K562 (cell line): ENCODE data around the gene ADAT2. TPM values are rescaled to one million over a fixed set of nuclear protein-coding genes. Genes with fewer than 3 reads are reported as not detected.

Experiments
- ATAC-seq: fragments of 200-7000 bp; cut with Tn5 transposase; 3 replicates; pipeline ENCODE4 v1.9.1; 2020; ENCODE audit warnings: moderate library complexity
- BruUV-seq: library from RNA; stranded (reverse); fragments of 400-500 nt; replicated peaks from 2 replicates; lab custom pipeline; 2021; lab: Mats Ljungman, UMichigan
- CTCF ChIA-PET: fragments of 300-600 bp; formaldehyde crosslinking; extraction: SDS; loops from one replicate; lab custom pipeline; 2021; ENCODE audit warnings: low intra/inter-chr PET ratio; lab: Yijun Ruan, JAX
- POLR2A ChIA-PET: fragments of 300-600, 350-650 bp; sonication (Branson Sonifier 250); formaldehyde crosslinking; extraction: SDS; loops from one replicate; lab custom pipeline; 2021; ENCODE audit warnings: antibody characterized with exemption, inconsistent platforms; lab: Yijun Ruan, JAX
- DNase-seq, 4 experiments: peaks; one replicate each; pipeline versions ENCODE4 v3.0.0 to v3.0.0-alpha.2; 2011 to 2018; ENCODE audit warnings: low spot score in 3 of 4, mixed read lengths in 3 of 4; ENCODE audit errors: extremely low read depth in 1 of 4
- FAIRE-seq: peaks from 2 replicates; lab custom pipeline; 2011; peaks lifted over from hg19 to GRCh38; lab: Jason Lieb, UNC
- H2AFZ ChIP-seq: 2 replicates; pipeline ENCODE4 v1.6.0; 2011; ENCODE audit warnings: low read depth, low read length, control low read depth, inconsistent platforms
- H3K27ac ChIP-seq: fragments of 200-600 bp; 3 replicates; pipeline ENCODE4 v1.8.0; 2011; ENCODE audit warnings: low read depth, mild to moderate bottlenecking, control low read depth, inconsistent platforms, low read length, moderate library complexity, mixed read lengths; ENCODE audit errors: extremely low read depth
- H3K27me3 ChIP-seq, 2 experiments: fragments of 300-600 bp in 1 of 2; 2 replicates in 1 of 2; 3 replicates in 1 of 2; pipeline versions ENCODE4 v1.6.0 to v1.8.0; 2011; ENCODE audit warnings: inconsistent platforms in 2 of 2, low read length in 2 of 2, mild to moderate bottlenecking in 1 of 2, mixed read lengths in 1 of 2, moderate library complexity in 1 of 2; ENCODE audit not compliant: control insufficient read depth in 2 of 2, insufficient read depth in 2 of 2
- H3K36me3 ChIP-seq: fragments of 300-600 bp; 3 replicates; pipeline ENCODE4 v1.8.0; 2011; ENCODE audit warnings: mild to moderate bottlenecking, low read length, inconsistent platforms; ENCODE audit not compliant: control insufficient read depth, insufficient read depth
- H3K4me1 ChIP-seq, 2 experiments: fragments of 200-600 bp in 1 of 2; replicated peaks in 1 of 2; 2 replicates in 1 of 2; 3 replicates in 1 of 2; pipeline versions ENCODE4 v1.5.1 to v1.8.0; 2011; ENCODE audit warnings: inconsistent platforms in 2 of 2, low read length in 2 of 2, mild to moderate bottlenecking in 1 of 2, mixed read lengths in 1 of 2, moderate library complexity in 1 of 2; ENCODE audit not compliant: control insufficient read depth in 2 of 2, insufficient read depth in 2 of 2
- H3K4me2 ChIP-seq: 2 replicates; pipeline ENCODE4 v1.6.1; 2011; ENCODE audit warnings: low read length, control low read depth, inconsistent platforms, mixed read lengths; ENCODE audit not compliant: insufficient read depth
- H3K4me3 ChIP-seq: fragments of 200-600 bp; sonication (generic), shearing (Covaris generic); 2 replicates; pipeline ENCODE4 v1.5.1; 2016; ENCODE audit warnings: control low read depth, inconsistent platforms
- H3K79me2 ChIP-seq: fragments of 200-600 bp; 3 replicates; pipeline ENCODE4 v1.8.0; 2011; ENCODE audit warnings: low read length, inconsistent platforms; ENCODE audit not compliant: control insufficient read depth, insufficient read depth
- H3K9ac ChIP-seq, 2 experiments: 2 replicates each; pipeline versions ENCODE4 v1.6.0 to v1.6.1; 2011; ENCODE audit warnings: low read depth in 2 of 2, low read length in 2 of 2, control low read depth in 1 of 2, inconsistent platforms in 1 of 2, mild to moderate bottlenecking in 1 of 2, mixed read lengths in 1 of 2; ENCODE audit not compliant: insufficient read depth in 1 of 2
- H3K9me1 ChIP-seq: one replicate; pipeline ENCODE4 v1.6.0; 2011; ENCODE audit warnings: inconsistent platforms, mild to moderate bottlenecking, low read length, moderate library complexity; ENCODE audit not compliant: control insufficient read depth, insufficient read depth
- H3K9me3 ChIP-seq: replicated peaks from 2 replicates; pipeline ENCODE4 v1.5.1; 2011; ENCODE audit warnings: low read depth, low read length, inconsistent platforms; ENCODE audit not compliant: control insufficient read depth, insufficient read depth
- H4K20me1 ChIP-seq: replicated peaks from 2 replicates; pipeline ENCODE4 v1.6.1; 2011; ENCODE audit warnings: low read length, inconsistent platforms, mixed read lengths; ENCODE audit not compliant: control insufficient read depth, insufficient read depth
- IRF9 ChIP-seq: fragments of 450-650 bp; IDR thresholded peaks from 2 replicates; pipeline ENCODE4 v1.6.1; 2016; ENCODE audit warnings: missing biosample characterization, missing genetic modification characterization
- WGBS: fragments of 100-300 bp; shearing (Covaris generic); methylation state at CpG from one replicate; pipeline ENCODE4 v1.1.6; 2016; ENCODE audit warnings: low coverage, mixed read lengths; ENCODE audit not compliant: insufficient coverage; ENCODE audit errors: missing lambda C conversion rate; 5-methylcytosine and 5-hydroxymethylcytosine counted together
- in situ Hi-C: fragments of 300-500 bp; cut with MboI; formaldehyde crosslinking; loops from 4 replicates; pipeline ENCODE4 v1.15.0; 2018; ENCODE audit warnings: inconsistent platforms, mixed read lengths
- intact Hi-C: fragments of 100-400 bp; cut with micrococcal nuclease; formaldehyde crosslinking; loops from 2 replicates; pipeline ENCODE4 v1.14.2; 2022
- polyA plus RNA-seq, 8 experiments: library from polyadenylated mRNA; depleted of rRNA in 4 of 8; stranded (reverse) in 5 of 8; unstranded in 3 of 8; fragments of >200 nt; fragmentation: Nextera tagmentation in 2 of 8; fragmentation: Illumina TruSeq in 1 of 8; extraction: Ambion mirVana in 2 of 8; extraction: Trizol in 1 of 8; gene quantifications; 2 replicates each; pipeline versions ENCODE4 v1.2.1 to v1.2.3, GENCODE V29; 2011 to 2014; ENCODE audit warnings: inconsistent platforms in 1 of 8, missing spikeins in 1 of 8
- small RNA-seq: library from RNA; depleted of rRNA; stranded (forward); fragments of <200 nt; gene quantifications from one replicate; pipeline ENCODE3, GENCODE V24; 2014
- total RNA-seq, 7 experiments: library from RNA; depleted of rRNA in 6 of 7; stranded (reverse); fragments of >200 nt in 6 of 7; fragmentation: Illumina TruSeq in 2 of 7; extraction: Trizol in 2 of 7; gene quantifications; 2 replicates each; pipeline versions ENCODE4 v1.2.1 to v1.2.3, GENCODE V29; 2011 to 2021; ENCODE audit warnings: low replicate concordance in 1 of 7
- TF ChIP-seq, protein P1 (sequence below), 3 experiments: IDR thresholded peaks in 2 of 3; conservative IDR thresholded peaks in 1 of 3; 2 replicates each; pipeline ENCODE4 v1.5.1; 2011 to 2012; ENCODE audit warnings: low read length in 3 of 3, mild to moderate bottlenecking in 3 of 3, control low read depth in 2 of 3, improper control_type of control experiment in 1 of 3, inconsistent platforms in 1 of 3, low read depth in 1 of 3, mixed read lengths in 1 of 3, moderate library complexity in 1 of 3; ENCODE audit not compliant: insufficient read depth in 2 of 3

The ADAT2 gene
- total and polyA plus RNA-seq, 9 of the 15 experiments (the other 6 are each of a cell fraction or from before 2014, with no cell fraction given), result 13.0 to 62.5 (median 31.7) TPM

- in situ Hi-C loops (no loop called here), intact Hi-C loops (no loop called here)
- WGBS, result 3% methylated on average over 2 of the region's 2 CpGs
- Histone ChIP-seq H3K27me3 (peaks cover 0 to 9% of the 10 kb centered on the region in 2 experiments; a peak in 2 of 5 replicates), H2AFZ (no peak overlapping the region), H4K20me1 (no peaks in the 10 kb centered on the region), H3K4me2 (no peak overlapping the region), H3K4me1 (no peaks in the 10 kb centered on the region), H3K79me2 (no peaks in the 10 kb centered on the region), H3K9ac (no peak overlapping the region), H3K9me1 (no peaks in the 10 kb centered on the region), H3K36me3 (no peaks in the 10 kb centered on the region), H3K4me3 (no peak overlapping the region), H3K9me3 (no peaks in the 10 kb centered on the region), H3K27ac (no peak overlapping the region)
- DNase-seq (no peak), ATAC-seq (no peak), FAIRE-seq (no peak)
- BruUV-seq, result no TSS peak
- TF ChIP-seq, protein P1, sequence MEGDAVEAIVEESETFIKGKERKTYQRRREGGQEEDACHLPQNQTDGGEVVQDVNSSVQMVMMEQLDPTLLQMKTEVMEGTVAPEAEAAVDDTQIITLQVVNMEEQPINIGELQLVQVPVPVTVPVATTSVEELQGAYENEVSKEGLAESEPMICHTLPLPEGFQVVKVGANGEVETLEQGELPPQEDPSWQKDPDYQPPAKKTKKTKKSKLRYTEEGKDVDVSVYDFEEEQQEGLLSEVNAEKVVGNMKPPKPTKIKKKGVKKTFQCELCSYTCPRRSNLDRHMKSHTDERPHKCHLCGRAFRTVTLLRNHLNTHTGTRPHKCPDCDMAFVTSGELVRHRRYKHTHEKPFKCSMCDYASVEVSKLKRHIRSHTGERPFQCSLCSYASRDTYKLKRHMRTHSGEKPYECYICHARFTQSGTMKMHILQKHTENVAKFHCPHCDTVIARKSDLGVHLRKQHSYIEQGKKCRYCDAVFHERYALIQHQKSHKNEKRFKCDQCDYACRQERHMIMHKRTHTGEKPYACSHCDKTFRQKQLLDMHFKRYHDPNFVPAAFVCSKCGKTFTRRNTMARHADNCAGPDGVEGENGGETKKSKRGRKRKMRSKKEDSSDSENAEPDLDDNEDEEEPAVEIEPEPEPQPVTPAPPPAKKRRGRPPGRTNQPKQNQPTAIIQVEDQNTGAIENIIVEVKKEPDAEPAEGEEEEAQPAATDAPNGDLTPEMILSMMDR (IDR thresholded peaks at IDR 0.05 in 2 of 3, conservative IDR thresholded peaks at IDR 0.05 in 1 of 3; ENCODE audit: insufficient read depth in 2 of 3, low read depth in 1 of 3, low read length in 3 of 3), result peak in 1 of 3 experiments; percentile 19; a peak in 1 of 6 replicates
- no peak for TF ChIP-seq IRF9 (tag)
- ChIA-PET POLR2A (interaction anchor here (1.0 kb wide), 1 partner anchor 19 kb away, joined by 3 read pairs; no protein-coding TSS in a partner anchor), CTCF (no interaction called here)
These were observed 76.5 kb downstream of the ADAT2 start for GRCh38 chr6:143374014-143374413.

Small RNA genes lying within 50 kb of the gene (small RNA-seq; reads per million reads assigned to genes)
- 0.95 reads per million, percentile 56 among the genes with 10 or more reads in this experiment for gene RNA5SP221

Other genes with a start within 250 kb of the ADAT2 start
- gene PEX3, start 110 bp upstream of the ADAT2 start, total RNA-seq (2014; rRNA removed), result 17.2 and 22.8 TPM in 2 replicates
- gene PEX3, start 110 bp upstream of the ADAT2 start, total RNA-seq (2014; rRNA removed; fragmentation: Illumina TruSeq; extraction: Trizol), result 30.8 and 32.7 TPM in 2 replicates
- gene PEX3, start 110 bp upstream of the ADAT2 start, total RNA-seq (2015; rRNA removed; fragmentation: Illumina TruSeq; extraction: Trizol), result 32.7 and 36.7 TPM in 2 replicates
- 18.0 and 21.8 TPM in 2 replicates for gene PEX3, start 110 bp upstream of the ADAT2 start, total RNA-seq (2021)
- gene PEX3, start 110 bp upstream of the ADAT2 start, polyA plus RNA-seq (2011; rRNA removed), result 39.2 and 55.7 TPM in 2 replicates
- 20.8 and 26.5 TPM in 2 replicates for gene PEX3, start 110 bp upstream of the ADAT2 start, polyA plus RNA-seq (2014; fragmentation: Illumina TruSeq; extraction: Trizol)
- gene PEX3, start 110 bp upstream of the ADAT2 start, polyA plus RNA-seq (2014; fragmentation: Nextera tagmentation; extraction: Ambion mirVana), result 10 to 100 TPM; 62.8 to 69.6 TPM
- gene PEX3, start 110 bp upstream of the ADAT2 start, polyA plus RNA-seq (2014; rRNA removed), result 17.1 and 17.3 TPM in 2 replicates
- 59.2 and 71.2 TPM in 2 replicates for gene FUCA2, start 61.0 kb upstream of the ADAT2 start, total RNA-seq (2014; rRNA removed)
- 79.3 and 82.9 TPM in 2 replicates for gene FUCA2, start 61.0 kb upstream of the ADAT2 start, total RNA-seq (2014; rRNA removed; fragmentation: Illumina TruSeq; extraction: Trizol)
- 78.2 and 82.5 TPM in 2 replicates for gene FUCA2, start 61.0 kb upstream of the ADAT2 start, total RNA-seq (2015; rRNA removed; fragmentation: Illumina TruSeq; extraction: Trizol)
- gene FUCA2, start 61.0 kb upstream of the ADAT2 start, total RNA-seq (2021), result 112 and 117 TPM in 2 replicates
- 58.7 and 80.9 TPM in 2 replicates for gene FUCA2, start 61.0 kb upstream of the ADAT2 start, polyA plus RNA-seq (2011; rRNA removed)
- gene FUCA2, start 61.0 kb upstream of the ADAT2 start, polyA plus RNA-seq (2014; fragmentation: Illumina TruSeq; extraction: Trizol), result 67.7 and 79.3 TPM in 2 replicates
- 10 to 100 TPM; 20.6 to 23.9 TPM for gene FUCA2, start 61.0 kb upstream of the ADAT2 start, polyA plus RNA-seq (2014; fragmentation: Nextera tagmentation; extraction: Ambion mirVana)
- gene FUCA2, start 61.0 kb upstream of the ADAT2 start, polyA plus RNA-seq (2014; rRNA removed), result 66.8 and 72.6 TPM in 2 replicates
- 29.4 and 38.1 TPM in 2 replicates for gene PHACTR2, start 227.3 kb upstream of the ADAT2 start, total RNA-seq (2014; rRNA removed)
- gene PHACTR2, start 227.3 kb upstream of the ADAT2 start, total RNA-seq (2014; rRNA removed; fragmentation: Illumina TruSeq; extraction: Trizol), result 46.5 and 55.7 TPM in 2 replicates
- gene PHACTR2, start 227.3 kb upstream of the ADAT2 start, total RNA-seq (2015; rRNA removed; fragmentation: Illumina TruSeq; extraction: Trizol), result 45.7 and 52.5 TPM in 2 replicates
- gene PHACTR2, start 227.3 kb upstream of the ADAT2 start, total RNA-seq (2021), result 36.2 and 44.2 TPM in 2 replicates
- gene PHACTR2, start 227.3 kb upstream of the ADAT2 start, polyA plus RNA-seq (2011; rRNA removed), result 13.0 and 16.1 TPM in 2 replicates
- 19.5 and 22.9 TPM in 2 replicates for gene PHACTR2, start 227.3 kb upstream of the ADAT2 start, polyA plus RNA-seq (2014; fragmentation: Illumina TruSeq; extraction: Trizol)
- gene PHACTR2, start 227.3 kb upstream of the ADAT2 start, polyA plus RNA-seq (2014; fragmentation: Nextera tagmentation; extraction: Ambion mirVana), result 10 to 100 TPM in 1 of 2 experiments, 1 to 10 TPM in 1; 5.3 to 13.9 TPM
- gene PHACTR2, start 227.3 kb upstream of the ADAT2 start, polyA plus RNA-seq (2014; rRNA removed), result 13.2 and 15.1 TPM in 2 replicates